ENCODE data around the gene INSYN2B. TPM values are rescaled to one million over a fixed set of nuclear protein-coding genes. Genes with fewer than 3 reads are reported as not detected.

The INSYN2B gene
- total RNA-seq, 1 experiment from 2014 or later: not detected

DNA sequence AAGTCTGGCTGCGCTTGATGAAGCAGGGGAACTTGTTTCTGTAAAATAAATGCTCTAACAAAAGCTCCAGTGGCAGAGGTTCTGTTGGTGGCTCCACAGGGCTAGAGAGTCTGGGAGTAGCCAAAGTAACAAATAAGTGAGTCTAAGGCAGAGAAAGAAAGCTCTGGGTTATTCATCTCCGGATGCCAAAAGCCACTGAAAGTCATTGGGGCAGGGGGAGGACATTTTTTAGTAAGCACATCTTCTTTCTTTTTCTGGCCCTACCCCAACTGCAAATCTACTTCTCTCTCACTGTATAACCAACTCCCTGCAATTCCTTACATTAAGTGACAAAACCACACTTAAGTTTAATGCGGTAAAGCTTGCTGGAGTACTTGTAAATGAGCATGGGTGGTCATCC is 141.6 kb downstream of the INSYN2B start:
- H3K27ac ChIP-seq (ENCODE audit: low read depth, low read length): no peak overlapping the region
- TF ChIP-seq ZFX (IDR thresholded peaks at IDR 0.05) (no peak), CBX3 (IDR thresholded peaks at IDR 0.05; ENCODE audit: low read depth) (no peak), EZH2phosphoT487 (IDR thresholded peaks at IDR 0.05; ENCODE audit: borderline replicate concordance) (no peak)
- no TSS peak for BruUV-seq (replicated peaks)

DNA sequence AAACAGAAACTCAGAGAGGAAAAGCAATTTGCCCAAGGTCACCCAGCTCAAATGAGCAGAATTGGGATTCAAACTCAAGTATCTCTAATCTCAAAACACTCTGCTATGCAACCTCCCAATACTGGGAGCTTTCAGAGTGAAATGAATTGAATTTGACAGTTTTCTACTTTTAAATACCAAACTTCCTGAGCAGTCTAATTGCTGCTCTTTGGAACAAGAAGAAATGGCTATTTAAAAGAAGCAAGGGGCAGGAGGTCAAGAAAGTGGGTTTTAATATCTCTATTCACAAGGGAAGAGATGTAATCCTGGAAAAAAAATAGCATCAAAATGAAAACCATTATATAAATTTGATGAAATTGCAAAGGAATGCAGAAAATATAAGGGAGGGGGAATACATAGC is 142.6 kb downstream of the INSYN2B start:
- intact Hi-C loops (cut with micrococcal nuclease): no loop called here
- Histone ChIP-seq H3K4me1 (ENCODE audit: control insufficient read depth in 1 of 2, insufficient read depth in 2 of 2, low read length in 2 of 2) (no peaks in the 10 kb centered on the region), H3K27ac (ENCODE audit: low read depth, low read length) (no peak overlapping the region), H3K4me3 (replicated peaks in 1 of 2; ENCODE audit: low read depth in 1 of 2, low read length in 2 of 2) (no peak overlapping the region), H3K9me2 (ENCODE audit: insufficient read depth) (no peaks in the 10 kb centered on the region), H3K27me3 (ENCODE audit: insufficient read depth, low read length) (peaks cover 6% of the 10 kb centered on the region; the same call in 1 of the 2 replicates), H3K9ac (ENCODE audit: low read length) (no peak overlapping the region), H2AFZ (ENCODE audit: low read depth, low read length, poor library complexity, severe bottlenecking) (no peak overlapping the region), H4K20me1 (ENCODE audit: insufficient read depth) (no peaks in the 10 kb centered on the region), H3K79me2 (ENCODE audit: insufficient read depth, low read length) (no peaks in the 10 kb centered on the region), H3K36me3 (ENCODE audit: control insufficient read depth in 1 of 2, insufficient read depth in 2 of 2, low read length in 2 of 2) (no peaks in the 10 kb centered on the region), H3K4me2 (ENCODE audit: low read length) (no peak overlapping the region), H3K9me3 (ENCODE audit: control insufficient read depth in 1 of 2, insufficient read depth in 1 of 2, low read depth in 1 of 2, low read length in 2 of 2) (no peaks in the 10 kb centered on the region)
- ChIA-PET RAD21 (ENCODE audit: low non-redundant PET in 1 of 2, low total read pairs in 2 of 2, uncharacterized antibody in 2 of 2, unreplicated experiment in 2 of 2) (no interaction called here), CTCF (interaction anchor here (1.1 kb wide), 1 partner anchor 143 kb away, joined by 3 read pairs; the partner anchor contains the start of gene INSYN2B), POLR2A (no interaction called here)
- DNase-seq (ENCODE audit: low read depth, low spot score) (no peak), ATAC-seq (no peak)
- BruUV-seq (replicated peaks): no TSS peak
- TF ChIP-seq, protein P1, sequence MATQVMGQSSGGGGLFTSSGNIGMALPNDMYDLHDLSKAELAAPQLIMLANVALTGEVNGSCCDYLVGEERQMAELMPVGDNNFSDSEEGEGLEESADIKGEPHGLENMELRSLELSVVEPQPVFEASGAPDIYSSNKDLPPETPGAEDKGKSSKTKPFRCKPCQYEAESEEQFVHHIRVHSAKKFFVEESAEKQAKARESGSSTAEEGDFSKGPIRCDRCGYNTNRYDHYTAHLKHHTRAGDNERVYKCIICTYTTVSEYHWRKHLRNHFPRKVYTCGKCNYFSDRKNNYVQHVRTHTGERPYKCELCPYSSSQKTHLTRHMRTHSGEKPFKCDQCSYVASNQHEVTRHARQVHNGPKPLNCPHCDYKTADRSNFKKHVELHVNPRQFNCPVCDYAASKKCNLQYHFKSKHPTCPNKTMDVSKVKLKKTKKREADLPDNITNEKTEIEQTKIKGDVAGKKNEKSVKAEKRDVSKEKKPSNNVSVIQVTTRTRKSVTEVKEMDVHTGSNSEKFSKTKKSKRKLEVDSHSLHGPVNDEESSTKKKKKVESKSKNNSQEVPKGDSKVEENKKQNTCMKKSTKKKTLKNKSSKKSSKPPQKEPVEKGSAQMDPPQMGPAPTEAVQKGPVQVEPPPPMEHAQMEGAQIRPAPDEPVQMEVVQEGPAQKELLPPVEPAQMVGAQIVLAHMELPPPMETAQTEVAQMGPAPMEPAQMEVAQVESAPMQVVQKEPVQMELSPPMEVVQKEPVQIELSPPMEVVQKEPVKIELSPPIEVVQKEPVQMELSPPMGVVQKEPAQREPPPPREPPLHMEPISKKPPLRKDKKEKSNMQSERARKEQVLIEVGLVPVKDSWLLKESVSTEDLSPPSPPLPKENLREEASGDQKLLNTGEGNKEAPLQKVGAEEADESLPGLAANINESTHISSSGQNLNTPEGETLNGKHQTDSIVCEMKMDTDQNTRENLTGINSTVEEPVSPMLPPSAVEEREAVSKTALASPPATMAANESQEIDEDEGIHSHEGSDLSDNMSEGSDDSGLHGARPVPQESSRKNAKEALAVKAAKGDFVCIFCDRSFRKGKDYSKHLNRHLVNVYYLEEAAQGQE (IDR thresholded peaks at IDR 0.05; ENCODE audit: low read depth): no peak
- TF ChIP-seq CEBPB (IDR thresholded peaks at IDR 0.05; ENCODE audit: low read depth): no peak
- no peak for TF ChIP-seq YY1 (IDR thresholded peaks at IDR 0.05; ENCODE audit: extremely low read depth, insufficient replicate concordance, low read depth, low read length)
- no peak for TF ChIP-seq TCF7L2 (IDR thresholded peaks at IDR 0.05; ENCODE audit: borderline replicate concordance, extremely low read depth, insufficient read depth, insufficient read length)
- no peak for TF ChIP-seq EGR1 (IDR thresholded peaks at IDR 0.05; ENCODE audit: low read depth)
- TF ChIP-seq, protein P2, sequence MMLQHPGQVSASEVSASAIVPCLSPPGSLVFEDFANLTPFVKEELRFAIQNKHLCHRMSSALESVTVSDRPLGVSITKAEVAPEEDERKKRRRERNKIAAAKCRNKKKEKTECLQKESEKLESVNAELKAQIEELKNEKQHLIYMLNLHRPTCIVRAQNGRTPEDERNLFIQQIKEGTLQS (IDR thresholded peaks at IDR 0.05): no peak
- no peak for TF ChIP-seq FOSL1 (IDR thresholded peaks at IDR 0.05; ENCODE audit: low read depth)
- no peak for TF ChIP-seq SRF (IDR thresholded peaks at IDR 0.05; ENCODE audit: low read depth)
- TF ChIP-seq EZH2 (IDR thresholded peaks at IDR 0.05): no peak
- TF ChIP-seq SIN3A (IDR thresholded peaks at IDR 0.05; ENCODE audit: low read depth): no peak
- TF ChIP-seq RAD21 (IDR thresholded peaks at IDR 0.05; ENCODE audit: low read depth): no peak
- no peak for TF ChIP-seq ZNF274 (IDR thresholded peaks at IDR 0.05; ENCODE audit: low read depth, low read length)
- TF ChIP-seq POLR2A (IDR thresholded peaks at IDR 0.05; ENCODE audit: borderline replicate concordance, extremely low read depth, insufficient read depth, insufficient read length): no peak
- TF ChIP-seq JUND (IDR thresholded peaks at IDR 0.05): no peak
- no peak for TF ChIP-seq CBX3 (IDR thresholded peaks at IDR 0.05; ENCODE audit: low read depth)
- no peak for TF ChIP-seq ZFX (IDR thresholded peaks at IDR 0.05)
- TF ChIP-seq POLR2AphosphoS5 (IDR thresholded peaks at IDR 0.05; ENCODE audit: low read depth, low read length): no peak

More for the DNA sequence above, 141.6 kb downstream of the INSYN2B start:
- Histone ChIP-seq H3K79me2 (ENCODE audit: insufficient read depth, low read length) (no peaks in the 10 kb centered on the region), H3K4me2 (ENCODE audit: low read length) (no peak overlapping the region), H2AFZ (ENCODE audit: low read depth, low read length, poor library complexity, severe bottlenecking) (no peak overlapping the region), H3K9me2 (ENCODE audit: insufficient read depth) (no peaks in the 10 kb centered on the region), H3K9ac (ENCODE audit: low read length) (no peak overlapping the region), H3K4me3 (replicated peaks in 1 of 2; ENCODE audit: low read depth in 1 of 2, low read length in 2 of 2) (no peak overlapping the region), H3K9me3 (ENCODE audit: control insufficient read depth in 1 of 2, insufficient read depth in 1 of 2, low read depth in 1 of 2, low read length in 2 of 2) (no peaks in the 10 kb centered on the region), H3K4me1 (ENCODE audit: control insufficient read depth in 1 of 2, insufficient read depth in 2 of 2, low read length in 2 of 2) (no peaks in the 10 kb centered on the region), H4K20me1 (ENCODE audit: insufficient read depth) (no peaks in the 10 kb centered on the region), H3K27me3 (ENCODE audit: insufficient read depth, low read length) (peaks cover 6% of the 10 kb centered on the region; the same call in 1 of the 2 replicates), H3K36me3 (ENCODE audit: control insufficient read depth in 1 of 2, insufficient read depth in 2 of 2, low read length in 2 of 2) (no peaks in the 10 kb centered on the region)
- DNase-seq (ENCODE audit: low read depth, low spot score) (no peak), ATAC-seq (no peak)
- intact Hi-C loops (cut with micrococcal nuclease): no loop called here
- POLR2A ChIA-PET: no interaction called here
- RAD21 ChIA-PET (ENCODE audit: low non-redundant PET in 1 of 2, low total read pairs in 2 of 2, uncharacterized antibody in 2 of 2, unreplicated experiment in 2 of 2): no interaction called here
- CTCF ChIA-PET: no interaction called here
